Neutrophil (primary cell): ENCODE measurements around the gene TESMIN.

ENCODE experiments used
- H3K27ac ChIP-seq: fragments of 200-600 bp; sonication (generic); 2 replicates; pipeline ENCODE4 v1.5.1; 2016; ENCODE audit warnings: mild to moderate bottlenecking, moderate library complexity
- H3K27me3 ChIP-seq: fragments of 200-600 bp; sonication (generic); 2 replicates; pipeline ENCODE4 v1.6.0; 2016; ENCODE audit warnings: mild to moderate bottlenecking
- H3K36me3 ChIP-seq: fragments of 200-600 bp; sonication (generic); 2 replicates; pipeline ENCODE4 v1.5.1; 2017
- H3K4me1 ChIP-seq, 2 experiments: fragments of 200-600 bp in 1 of 2; sonication (generic) in 1 of 2; 1 replicate in 1 of 2; 2 replicates in 1 of 2; pipeline versions ENCODE4 v1.5.1 to v1.6.1; 2013 to 2016; ENCODE audit warnings: low read depth in 1 of 2, low read length in 1 of 2, mild to moderate bottlenecking in 1 of 2, moderate library complexity in 1 of 2; ENCODE audit not compliant: control insufficient read depth in 1 of 2, insufficient read depth in 1 of 2
- H3K4me3 ChIP-seq, 2 experiments: fragments of 200-600 bp in 1 of 2; sonication (generic) in 1 of 2; 1 replicate in 1 of 2; 2 replicates in 1 of 2; pipeline ENCODE4 v1.5.1; 2013 to 2016; ENCODE audit warnings: low read depth in 1 of 2, low read length in 1 of 2, mild to moderate bottlenecking in 1 of 2, moderate library complexity in 1 of 2
- H3K9me3 ChIP-seq: fragments of 200-600 bp; sonication (generic); 2 replicates; pipeline ENCODE4 v1.5.1; 2016
- CTCF ChIP-seq: fragments of 200-600 bp; sonication (generic); IDR thresholded peaks from 2 replicates; pipeline ENCODE4 v1.5.1; 2016; ENCODE audit warnings: antibody characterized with exemption

TESMIN gene

GRCh38 chr11:68762481-68762880, 11.2 kb upstream of the TESMIN start:
- no peak for TF ChIP-seq CTCF
- peaks cover 28% of the 10 kb centered on the region for H3K36me3 ChIP-seq
- peak overlapping the region; percentile 83 for H3K27ac ChIP-seq
- peaks cover 56 to 58% of the 10 kb centered on the region in 2 experiments for H3K4me1 ChIP-seq
- no peaks in the 10 kb centered on the region for H3K9me3 ChIP-seq
- no peaks in the 10 kb centered on the region for H3K27me3 ChIP-seq
- H3K4me3 ChIP-seq = peak overlapping the region; percentile 21 to 23

GRCh38 chr11:68761801-68762200, 10.5 kb upstream of the TESMIN start:
- peaks cover 34% of the 10 kb centered on the region for H3K36me3 ChIP-seq
- no peak for TF ChIP-seq CTCF
- H3K27me3 ChIP-seq = no peaks in the 10 kb centered on the region
- H3K4me1 ChIP-seq = peaks cover 49 to 51% of the 10 kb centered on the region in 2 experiments
- H3K9me3 ChIP-seq = no peaks in the 10 kb centered on the region
- peak overlapping the region; percentile 83 for H3K27ac ChIP-seq
- H3K4me3 ChIP-seq = no peak overlapping the region

GRCh38 chr11:68759991-68760390, 8.7 kb upstream of the TESMIN start:
- H3K36me3 ChIP-seq = peaks cover 41% of the 10 kb centered on the region
- H3K4me1 ChIP-seq = peaks cover 32 to 33% of the 10 kb centered on the region in 2 experiments
- H3K4me3 ChIP-seq = no peak overlapping the region
- no peak overlapping the region for H3K27ac ChIP-seq
- H3K27me3 ChIP-seq = no peaks in the 10 kb centered on the region
- TF ChIP-seq CTCF = no peak
- H3K9me3 ChIP-seq = no peaks in the 10 kb centered on the region

- H3K27me3 ChIP-seq = no peaks in the 10 kb centered on the region
- no peak for TF ChIP-seq CTCF
- peaks cover 41% of the 10 kb centered on the region for H3K36me3 ChIP-seq
- no peak overlapping the region for H3K27ac ChIP-seq
- H3K4me1 ChIP-seq = peaks cover 10 to 11% of the 10 kb centered on the region in 2 experiments
- no peak overlapping the region for H3K4me3 ChIP-seq
- no peaks in the 10 kb centered on the region for H3K9me3 ChIP-seq
Observed at GRCh38 chr11:68757711-68758110, 6.4 kb upstream of the TESMIN start.

- peaks cover 41% of the 10 kb centered on the region for H3K36me3 ChIP-seq
- no peaks in the 10 kb centered on the region for H3K9me3 ChIP-seq
- H3K4me1 ChIP-seq = peaks cover 0 to 5% of the 10 kb centered on the region in 2 experiments
- H3K4me3 ChIP-seq = no peak overlapping the region
- H3K27me3 ChIP-seq = no peaks in the 10 kb centered on the region
- H3K27ac ChIP-seq = no peak overlapping the region
- no peak for TF ChIP-seq CTCF
Observed at GRCh38 chr11:68756171-68756766, 4.9 kb upstream of the TESMIN start.

GRCh38 chr11:68753300-68753699, 2.0 kb upstream of the TESMIN start:
- Histone ChIP-seq H3K4me1 (peaks cover 12 to 21% of the 10 kb centered on the region in 2 experiments), H3K27ac (no peak overlapping the region), H3K4me3 (no peak overlapping the region), H3K9me3 (no peaks in the 10 kb centered on the region), H3K36me3 (peaks cover 21% of the 10 kb centered on the region), H3K27me3 (no peaks in the 10 kb centered on the region)
- no peak for TF ChIP-seq CTCF
